Neural cell (in vitro differentiated cells): ENCODE measurements around the gene METTL26. TPM values are rescaled to one million over a fixed set of nuclear protein-coding genes. Genes with fewer than 3 reads are reported as not detected.

ENCODE experiments used
- H2AFZ ChIP-seq: fragments of 200-600, 300-800 bp; sonication (generic), shearing (Covaris generic); 2 replicates; pipeline ENCODE4 v1.6.0; 2014; ENCODE audit warnings: low read depth, mild to moderate bottlenecking, antibody characterized with exemption, low read length, moderate library complexity
- H3F3A ChIP-seq: fragments of 200-600 bp; shearing (Covaris generic); 2 replicates; pipeline ENCODE4 v1.6.1; 2016; ENCODE audit warnings: mild to moderate bottlenecking, moderate library complexity, mixed read lengths, antibody characterized with exemption, low read length; ENCODE audit not compliant: insufficient read depth, poor library complexity, severe bottlenecking
- H3K27ac ChIP-seq: fragments of 200-600, 300-800 bp; sonication (generic), shearing (Covaris generic); 2 replicates; pipeline ENCODE4 v1.5.1; 2014; ENCODE audit warnings: mild to moderate bottlenecking, low read length, moderate library complexity
- H3K27me3 ChIP-seq: fragments of 300-800, 200-600 bp; sonication (generic), shearing (Covaris generic); 2 replicates; pipeline ENCODE4 v1.6.0; 2014; ENCODE audit warnings: mild to moderate bottlenecking, low read depth, low read length, moderate library complexity; ENCODE audit not compliant: insufficient read depth
- H3K36me3 ChIP-seq: fragments of 300-800, 200-600 bp; sonication (generic), shearing (Covaris generic); 2 replicates; pipeline ENCODE4 v1.5.1; 2014; ENCODE audit warnings: mild to moderate bottlenecking, antibody characterized with exemption, low read length, moderate library complexity; ENCODE audit not compliant: insufficient read depth
- H3K4me2 ChIP-seq: fragments of 300-800, 200-600 bp; sonication (generic), shearing (Covaris generic); 2 replicates; pipeline ENCODE4 v1.6.0; 2014; ENCODE audit warnings: mild to moderate bottlenecking, low read length
- H3K4me3 ChIP-seq: fragments of 300-800, 200-600 bp; sonication (generic), shearing (Covaris generic); 2 replicates; pipeline ENCODE4 v1.5.1; 2014; ENCODE audit warnings: mild to moderate bottlenecking, low read length, moderate library complexity
- H3K79me2 ChIP-seq: fragments of 200-600 bp; shearing (Covaris generic); replicated peaks from 2 replicates; pipeline ENCODE4 v1.6.0; 2014; ENCODE audit warnings: mild to moderate bottlenecking, low read length, moderate library complexity; ENCODE audit not compliant: insufficient read depth
- H3K9ac ChIP-seq: fragments of 300-800, 200-600 bp; sonication (generic), shearing (Covaris generic); 2 replicates; pipeline ENCODE4 v1.6.1; 2016; ENCODE audit warnings: mild to moderate bottlenecking, low read length, mixed read lengths
- H3K9me2 ChIP-seq: fragments of 200-600 bp; shearing (Covaris generic); 2 replicates; pipeline ENCODE4 v1.6.1; 2016; ENCODE audit warnings: mild to moderate bottlenecking, low read length, mixed read lengths; ENCODE audit not compliant: insufficient read depth
- H3K9me3 ChIP-seq: fragments of 200-600, 300-800 bp; sonication (generic), shearing (Covaris generic); 2 replicates; pipeline ENCODE4 v1.6.1; 2016; ENCODE audit warnings: mild to moderate bottlenecking, mixed run types, low read length, moderate library complexity, mixed read lengths
- H4K20me1 ChIP-seq: fragments of 200-600 bp; shearing (Covaris generic); 2 replicates; pipeline ENCODE4 v1.6.1; 2016; ENCODE audit warnings: mild to moderate bottlenecking, mixed run types; ENCODE audit not compliant: insufficient read depth
- EP300 ChIP-seq: fragments of 450-650 bp; conservative IDR thresholded peaks from 2 replicates; pipeline ENCODE4 v1.6.1; 2014; ENCODE audit warnings: antibody characterized with exemption, mild to moderate bottlenecking, moderate library complexity; ENCODE audit not compliant: poor library complexity, severe bottlenecking
- EZH2 ChIP-seq: fragments of 200-600, 300-800 bp; shearing (Covaris generic), sonication (generic); IDR thresholded peaks from 2 replicates; pipeline ENCODE4 v1.6.1; 2014; ENCODE audit warnings: antibody characterized with exemption, low read length, borderline replicate concordance, mild to moderate bottlenecking; ENCODE audit not compliant: insufficient read depth, poor library complexity, severe bottlenecking
- MXI1 ChIP-seq: fragments of 450-650 bp; conservative IDR thresholded peaks from 2 replicates; pipeline ENCODE4 v1.6.1; 2014; ENCODE audit warnings: antibody characterized with exemption, mild to moderate bottlenecking; ENCODE audit not compliant: poor library complexity, severe bottlenecking
- POLR2AphosphoS5 ChIP-seq: IDR thresholded peaks from 2 replicates; pipeline ENCODE4 v1.6.1; 2012
- RAD21 ChIP-seq: fragments of 450-650 bp; conservative IDR thresholded peaks from 2 replicates; pipeline ENCODE4 v1.6.1; 2014; ENCODE audit warnings: antibody characterized with exemption, mild to moderate bottlenecking, moderate library complexity
- SMC3 ChIP-seq: fragments of 450-650 bp; conservative IDR thresholded peaks from 2 replicates; pipeline ENCODE4 v1.6.1; 2014; ENCODE audit warnings: antibody characterized with exemption, mild to moderate bottlenecking, moderate library complexity; ENCODE audit not compliant: poor library complexity
- TAF1 ChIP-seq: IDR thresholded peaks from 2 replicates; pipeline ENCODE4 v1.6.1; 2012; ENCODE audit warnings: low read depth
- polyA plus RNA-seq: library from polyadenylated mRNA; depleted of rRNA; stranded (reverse); fragments of >200 nt; gene quantifications from 2 replicates; pipeline ENCODE4 v1.2.3, GENCODE V29; 2014
- TF ChIP-seq, protein P1 (sequence below): IDR thresholded peaks from 2 replicates; pipeline ENCODE4 v1.6.1; 2012; ENCODE audit warnings: borderline replicate concordance
- TF ChIP-seq, protein P2 (sequence below): fragments of 450-650 bp; IDR thresholded peaks from 2 replicates; pipeline ENCODE4 v1.5.1; 2014; ENCODE audit warnings: antibody characterized with exemption, mild to moderate bottlenecking, moderate library complexity; ENCODE audit not compliant: poor library complexity, severe bottlenecking

The METTL26 gene
- polyA plus RNA-seq, 1 donor from 2014 or later: 127 TPM

DNA sequence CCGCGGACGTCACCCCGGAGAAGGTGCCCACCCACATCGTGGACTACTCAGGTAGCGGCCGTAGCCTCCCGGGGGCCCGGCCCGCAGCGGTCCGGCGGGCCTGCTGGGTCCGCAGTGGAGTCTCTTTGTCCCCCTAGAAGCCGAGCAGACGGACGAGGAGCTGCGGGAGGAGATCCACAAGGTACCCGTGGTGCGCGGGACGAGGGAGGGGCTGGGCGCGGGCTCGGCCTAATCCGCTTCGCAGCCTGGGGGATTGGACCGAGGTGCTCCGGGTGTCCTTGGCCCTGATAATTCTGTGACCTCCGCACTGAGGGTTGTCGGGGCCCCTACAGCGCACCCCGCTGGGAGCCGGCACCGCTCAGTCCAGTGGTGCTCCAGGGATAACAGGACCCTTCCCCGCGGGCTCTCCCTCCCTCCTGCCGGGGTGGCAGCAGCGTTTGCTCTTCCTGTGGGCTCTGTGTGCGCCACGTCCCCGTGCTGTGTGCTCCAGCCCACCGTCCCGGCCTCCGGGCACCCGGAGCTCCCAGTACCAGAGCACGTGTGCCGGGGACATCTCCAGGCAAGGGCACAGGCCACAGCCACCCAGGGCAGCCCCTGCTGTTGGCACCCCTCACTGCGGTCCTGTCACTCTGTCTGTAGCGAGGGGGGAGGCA, 32.5 kb upstream of the METTL26 start:
- TF ChIP-seq EZH2 (no peak), SMC3 (no peak), RAD21 (no peak), EP300 (no peak), TAF1 (no peak), POLR2AphosphoS5 (no peak), MXI1 (no peak)
- TF ChIP-seq, protein P1, sequence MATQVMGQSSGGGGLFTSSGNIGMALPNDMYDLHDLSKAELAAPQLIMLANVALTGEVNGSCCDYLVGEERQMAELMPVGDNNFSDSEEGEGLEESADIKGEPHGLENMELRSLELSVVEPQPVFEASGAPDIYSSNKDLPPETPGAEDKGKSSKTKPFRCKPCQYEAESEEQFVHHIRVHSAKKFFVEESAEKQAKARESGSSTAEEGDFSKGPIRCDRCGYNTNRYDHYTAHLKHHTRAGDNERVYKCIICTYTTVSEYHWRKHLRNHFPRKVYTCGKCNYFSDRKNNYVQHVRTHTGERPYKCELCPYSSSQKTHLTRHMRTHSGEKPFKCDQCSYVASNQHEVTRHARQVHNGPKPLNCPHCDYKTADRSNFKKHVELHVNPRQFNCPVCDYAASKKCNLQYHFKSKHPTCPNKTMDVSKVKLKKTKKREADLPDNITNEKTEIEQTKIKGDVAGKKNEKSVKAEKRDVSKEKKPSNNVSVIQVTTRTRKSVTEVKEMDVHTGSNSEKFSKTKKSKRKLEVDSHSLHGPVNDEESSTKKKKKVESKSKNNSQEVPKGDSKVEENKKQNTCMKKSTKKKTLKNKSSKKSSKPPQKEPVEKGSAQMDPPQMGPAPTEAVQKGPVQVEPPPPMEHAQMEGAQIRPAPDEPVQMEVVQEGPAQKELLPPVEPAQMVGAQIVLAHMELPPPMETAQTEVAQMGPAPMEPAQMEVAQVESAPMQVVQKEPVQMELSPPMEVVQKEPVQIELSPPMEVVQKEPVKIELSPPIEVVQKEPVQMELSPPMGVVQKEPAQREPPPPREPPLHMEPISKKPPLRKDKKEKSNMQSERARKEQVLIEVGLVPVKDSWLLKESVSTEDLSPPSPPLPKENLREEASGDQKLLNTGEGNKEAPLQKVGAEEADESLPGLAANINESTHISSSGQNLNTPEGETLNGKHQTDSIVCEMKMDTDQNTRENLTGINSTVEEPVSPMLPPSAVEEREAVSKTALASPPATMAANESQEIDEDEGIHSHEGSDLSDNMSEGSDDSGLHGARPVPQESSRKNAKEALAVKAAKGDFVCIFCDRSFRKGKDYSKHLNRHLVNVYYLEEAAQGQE: no peak
- TF ChIP-seq, protein P2, sequence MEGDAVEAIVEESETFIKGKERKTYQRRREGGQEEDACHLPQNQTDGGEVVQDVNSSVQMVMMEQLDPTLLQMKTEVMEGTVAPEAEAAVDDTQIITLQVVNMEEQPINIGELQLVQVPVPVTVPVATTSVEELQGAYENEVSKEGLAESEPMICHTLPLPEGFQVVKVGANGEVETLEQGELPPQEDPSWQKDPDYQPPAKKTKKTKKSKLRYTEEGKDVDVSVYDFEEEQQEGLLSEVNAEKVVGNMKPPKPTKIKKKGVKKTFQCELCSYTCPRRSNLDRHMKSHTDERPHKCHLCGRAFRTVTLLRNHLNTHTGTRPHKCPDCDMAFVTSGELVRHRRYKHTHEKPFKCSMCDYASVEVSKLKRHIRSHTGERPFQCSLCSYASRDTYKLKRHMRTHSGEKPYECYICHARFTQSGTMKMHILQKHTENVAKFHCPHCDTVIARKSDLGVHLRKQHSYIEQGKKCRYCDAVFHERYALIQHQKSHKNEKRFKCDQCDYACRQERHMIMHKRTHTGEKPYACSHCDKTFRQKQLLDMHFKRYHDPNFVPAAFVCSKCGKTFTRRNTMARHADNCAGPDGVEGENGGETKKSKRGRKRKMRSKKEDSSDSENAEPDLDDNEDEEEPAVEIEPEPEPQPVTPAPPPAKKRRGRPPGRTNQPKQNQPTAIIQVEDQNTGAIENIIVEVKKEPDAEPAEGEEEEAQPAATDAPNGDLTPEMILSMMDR: no peak
- no peaks in the 10 kb centered on the region for H3K36me3 ChIP-seq
- peaks cover 9% of the 10 kb centered on the region for H3K79me2 ChIP-seq
- peak overlapping the region; percentile 98 for H3K4me3 ChIP-seq
- H3K4me2 ChIP-seq: peak overlapping the region; percentile 65
- peak overlapping the region; percentile 24 for H3K27ac ChIP-seq
- H2AFZ ChIP-seq: no peak overlapping the region
- H3K9ac ChIP-seq: peak overlapping the region; percentile 83
- no peaks in the 10 kb centered on the region for H3K9me2 ChIP-seq
- no peaks in the 10 kb centered on the region for H3K27me3 ChIP-seq
- no peaks in the 10 kb centered on the region for H3F3A ChIP-seq
- H4K20me1 ChIP-seq: no peaks in the 10 kb centered on the region
- H3K9me3 ChIP-seq: no peaks in the 10 kb centered on the region

DNA sequence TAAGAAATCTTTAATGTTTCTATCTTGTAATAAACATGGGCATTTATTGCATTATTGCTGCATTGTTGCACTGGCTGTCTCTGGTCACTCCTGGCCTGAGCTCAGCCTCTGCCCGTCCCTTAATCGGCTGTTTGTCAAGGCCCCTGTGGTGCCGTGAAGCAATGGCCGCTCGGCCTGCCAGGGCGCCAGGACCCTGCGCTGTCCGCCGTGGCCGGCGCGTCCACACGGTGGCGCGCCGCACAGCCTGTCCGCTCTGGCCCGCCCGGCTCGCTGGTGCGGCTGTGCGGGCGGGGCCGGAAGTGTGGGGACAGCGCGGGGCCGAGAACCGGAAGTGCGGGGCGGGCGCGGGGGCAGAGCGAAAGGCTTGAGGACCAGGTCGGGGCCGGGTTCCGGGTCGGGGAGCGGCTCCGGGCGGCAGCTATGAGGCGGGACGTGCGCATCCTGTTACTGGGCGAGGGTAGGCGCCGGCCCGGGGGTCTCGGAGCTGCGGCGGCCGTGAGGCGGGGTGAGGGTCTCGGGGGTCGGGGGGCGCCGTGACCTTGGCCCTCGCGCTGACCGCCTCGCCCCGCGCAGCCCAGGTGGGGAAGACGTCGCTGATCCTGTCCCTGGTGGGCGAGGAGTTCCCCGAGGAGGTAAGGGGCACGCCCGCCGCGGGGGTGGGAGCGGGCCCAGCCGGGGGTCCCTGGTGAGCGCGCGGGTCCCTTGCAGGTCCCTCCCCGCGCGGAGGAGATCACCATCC, 31.8 kb upstream of the METTL26 start, which contains the start of gene RHOT2:
TSS of gene RHOT2 (plus strand) at position 353 of the 739 bp plus-strand sequence. CDS start at position 421, 68 bp downstream.
- Histone ChIP-seq H3K79me2 (peaks cover 9% of the 10 kb centered on the region), H3K36me3 (no peaks in the 10 kb centered on the region), H3K27me3 (no peaks in the 10 kb centered on the region), H4K20me1 (no peaks in the 10 kb centered on the region), H3K4me2 (peak within 1 kb of the TSS; percentile 65), H3K4me3 (peak within 1 kb of the TSS; percentile 98), H3K9me2 (no peaks in the 10 kb centered on the region), H3K9ac (peak within 1 kb of the TSS; percentile 83), H3F3A (no peaks in the 10 kb centered on the region), H3K27ac (peak within 1 kb of the TSS; percentile 24), H3K9me3 (no peaks in the 10 kb centered on the region), H2AFZ (no peak within 1 kb of the TSS)
- TF ChIP-seq SMC3 (peak; percentile 90), TAF1 (no peak), EZH2 (no peak), RAD21 (peak; percentile 76), POLR2AphosphoS5 (peak; percentile 89), MXI1 (peak; percentile 74), EP300 (peak; percentile 61)
- TF ChIP-seq, protein P2: peak; percentile 98
- TF ChIP-seq, protein P1: no peak
